ENCODE results near the gene SLC9A2. TPM values are rescaled to one million over a fixed set of nuclear protein-coding genes. Genes with fewer than 3 reads are reported as not detected.

Gene SLC9A2
- total and polyA plus RNA-seq, 10 of the 15 experiments (the other 5 are each of a cell fraction or from before 2014, with no cell fraction given), result 0.13 to 1.2 (median 0.79) TPM

DNA sequence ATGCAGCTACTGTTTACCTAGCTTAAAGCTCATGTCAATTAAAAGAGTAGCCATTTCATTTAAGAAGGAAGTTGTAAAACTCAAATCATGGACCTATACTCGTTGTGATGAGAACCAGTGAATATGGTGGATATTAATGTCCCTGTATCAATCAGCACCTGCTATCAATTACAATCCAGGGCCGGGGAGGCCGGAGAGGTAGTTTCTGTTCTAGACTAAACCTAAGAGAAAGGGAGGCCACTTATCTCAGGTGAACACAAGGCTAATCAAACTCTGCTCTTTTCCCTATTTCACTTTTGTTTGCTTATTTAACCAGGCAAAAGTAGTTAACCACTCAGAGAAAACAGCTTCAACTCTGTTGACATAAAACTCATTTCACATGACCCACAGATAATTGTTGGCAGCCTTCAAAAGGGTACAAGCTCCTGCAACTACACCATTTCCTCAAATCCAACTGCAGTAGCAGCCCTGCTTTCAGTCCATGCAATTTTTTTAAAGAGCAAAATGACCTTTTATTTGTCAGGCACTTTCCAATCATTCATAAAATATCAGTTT, 27.8 kb upstream of the SLC9A2 start:
- intact Hi-C loops (cut with micrococcal nuclease; ENCODE audit: unreplicated experiment), result loop anchor here (1.0 kb wide), 1 partner anchor 118 kb away; the partner anchor contains the start of gene SLC9A4
- no TSS peak for BruUV-seq (replicated peaks)
- TF ChIP-seq DPF2 (IDR thresholded peaks at IDR 0.05) (no peak), ZSCAN29 (IDR thresholded peaks at IDR 0.05) (no peak), CHD1 (IDR thresholded peaks at IDR 0.05; ENCODE audit: low read depth, low read length) (no peak), NR2C2 (IDR thresholded peaks at IDR 0.05; ENCODE audit: borderline replicate concordance, control insufficient read depth, insufficient read length, low read depth) (no peak), SMARCA5 (IDR thresholded peaks at IDR 0.05) (no peak), IRF4 (IDR thresholded peaks at IDR 0.05; ENCODE audit: low read depth, low read length) (no peak), SMAD1 (IDR thresholded peaks at IDR 0.05; ENCODE audit: low read depth, partially characterized antibody) (no peak), ZNF274 (IDR thresholded peaks at IDR 0.05; ENCODE audit: insufficient read depth, insufficient read length) (no peak), SIX5 (IDR thresholded peaks at IDR 0.05; ENCODE audit: low read depth, low read length, severe bottlenecking) (no peak), ZNF622 (IDR thresholded peaks at IDR 0.05) (no peak), GABPA (IDR thresholded peaks at IDR 0.05; ENCODE audit: low read depth) (no peak)
- TF ChIP-seq, protein P1, sequence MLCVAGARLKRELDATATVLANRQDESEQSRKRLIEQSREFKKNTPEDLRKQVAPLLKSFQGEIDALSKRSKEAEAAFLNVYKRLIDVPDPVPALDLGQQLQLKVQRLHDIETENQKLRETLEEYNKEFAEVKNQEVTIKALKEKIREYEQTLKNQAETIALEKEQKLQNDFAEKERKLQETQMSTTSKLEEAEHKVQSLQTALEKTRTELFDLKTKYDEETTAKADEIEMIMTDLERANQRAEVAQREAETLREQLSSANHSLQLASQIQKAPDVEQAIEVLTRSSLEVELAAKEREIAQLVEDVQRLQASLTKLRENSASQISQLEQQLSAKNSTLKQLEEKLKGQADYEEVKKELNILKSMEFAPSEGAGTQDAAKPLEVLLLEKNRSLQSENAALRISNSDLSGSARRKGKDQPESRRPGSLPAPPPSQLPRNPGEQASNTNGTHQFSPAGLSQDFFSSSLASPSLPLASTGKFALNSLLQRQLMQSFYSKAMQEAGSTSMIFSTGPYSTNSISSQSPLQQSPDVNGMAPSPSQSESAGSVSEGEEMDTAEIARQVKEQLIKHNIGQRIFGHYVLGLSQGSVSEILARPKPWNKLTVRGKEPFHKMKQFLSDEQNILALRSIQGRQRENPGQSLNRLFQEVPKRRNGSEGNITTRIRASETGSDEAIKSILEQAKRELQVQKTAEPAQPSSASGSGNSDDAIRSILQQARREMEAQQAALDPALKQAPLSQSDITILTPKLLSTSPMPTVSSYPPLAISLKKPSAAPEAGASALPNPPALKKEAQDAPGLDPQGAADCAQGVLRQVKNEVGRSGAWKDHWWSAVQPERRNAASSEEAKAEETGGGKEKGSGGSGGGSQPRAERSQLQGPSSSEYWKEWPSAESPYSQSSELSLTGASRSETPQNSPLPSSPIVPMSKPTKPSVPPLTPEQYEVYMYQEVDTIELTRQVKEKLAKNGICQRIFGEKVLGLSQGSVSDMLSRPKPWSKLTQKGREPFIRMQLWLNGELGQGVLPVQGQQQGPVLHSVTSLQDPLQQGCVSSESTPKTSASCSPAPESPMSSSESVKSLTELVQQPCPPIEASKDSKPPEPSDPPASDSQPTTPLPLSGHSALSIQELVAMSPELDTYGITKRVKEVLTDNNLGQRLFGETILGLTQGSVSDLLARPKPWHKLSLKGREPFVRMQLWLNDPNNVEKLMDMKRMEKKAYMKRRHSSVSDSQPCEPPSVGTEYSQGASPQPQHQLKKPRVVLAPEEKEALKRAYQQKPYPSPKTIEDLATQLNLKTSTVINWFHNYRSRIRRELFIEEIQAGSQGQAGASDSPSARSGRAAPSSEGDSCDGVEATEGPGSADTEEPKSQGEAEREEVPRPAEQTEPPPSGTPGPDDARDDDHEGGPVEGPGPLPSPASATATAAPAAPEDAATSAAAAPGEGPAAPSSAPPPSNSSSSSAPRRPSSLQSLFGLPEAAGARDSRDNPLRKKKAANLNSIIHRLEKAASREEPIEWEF (IDR thresholded peaks at IDR 0.05; ENCODE audit: insufficient replicate concordance, low read depth, low read length), result no peak
- TF ChIP-seq, protein P2, sequence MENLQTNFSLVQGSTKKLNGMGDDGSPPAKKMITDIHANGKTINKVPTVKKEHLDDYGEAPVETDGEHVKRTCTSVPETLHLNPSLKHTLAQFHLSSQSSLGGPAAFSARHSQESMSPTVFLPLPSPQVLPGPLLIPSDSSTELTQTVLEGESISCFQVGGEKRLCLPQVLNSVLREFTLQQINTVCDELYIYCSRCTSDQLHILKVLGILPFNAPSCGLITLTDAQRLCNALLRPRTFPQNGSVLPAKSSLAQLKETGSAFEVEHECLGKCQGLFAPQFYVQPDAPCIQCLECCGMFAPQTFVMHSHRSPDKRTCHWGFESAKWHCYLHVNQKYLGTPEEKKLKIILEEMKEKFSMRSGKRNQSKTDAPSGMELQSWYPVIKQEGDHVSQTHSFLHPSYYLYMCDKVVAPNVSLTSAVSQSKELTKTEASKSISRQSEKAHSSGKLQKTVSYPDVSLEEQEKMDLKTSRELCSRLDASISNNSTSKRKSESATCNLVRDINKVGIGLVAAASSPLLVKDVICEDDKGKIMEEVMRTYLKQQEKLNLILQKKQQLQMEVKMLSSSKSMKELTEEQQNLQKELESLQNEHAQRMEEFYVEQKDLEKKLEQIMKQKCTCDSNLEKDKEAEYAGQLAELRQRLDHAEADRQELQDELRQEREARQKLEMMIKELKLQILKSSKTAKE (IDR thresholded peaks at IDR 0.05; ENCODE audit: low read depth, poor library complexity, severe bottlenecking), result no peak
- TF ChIP-seq, protein P3, sequence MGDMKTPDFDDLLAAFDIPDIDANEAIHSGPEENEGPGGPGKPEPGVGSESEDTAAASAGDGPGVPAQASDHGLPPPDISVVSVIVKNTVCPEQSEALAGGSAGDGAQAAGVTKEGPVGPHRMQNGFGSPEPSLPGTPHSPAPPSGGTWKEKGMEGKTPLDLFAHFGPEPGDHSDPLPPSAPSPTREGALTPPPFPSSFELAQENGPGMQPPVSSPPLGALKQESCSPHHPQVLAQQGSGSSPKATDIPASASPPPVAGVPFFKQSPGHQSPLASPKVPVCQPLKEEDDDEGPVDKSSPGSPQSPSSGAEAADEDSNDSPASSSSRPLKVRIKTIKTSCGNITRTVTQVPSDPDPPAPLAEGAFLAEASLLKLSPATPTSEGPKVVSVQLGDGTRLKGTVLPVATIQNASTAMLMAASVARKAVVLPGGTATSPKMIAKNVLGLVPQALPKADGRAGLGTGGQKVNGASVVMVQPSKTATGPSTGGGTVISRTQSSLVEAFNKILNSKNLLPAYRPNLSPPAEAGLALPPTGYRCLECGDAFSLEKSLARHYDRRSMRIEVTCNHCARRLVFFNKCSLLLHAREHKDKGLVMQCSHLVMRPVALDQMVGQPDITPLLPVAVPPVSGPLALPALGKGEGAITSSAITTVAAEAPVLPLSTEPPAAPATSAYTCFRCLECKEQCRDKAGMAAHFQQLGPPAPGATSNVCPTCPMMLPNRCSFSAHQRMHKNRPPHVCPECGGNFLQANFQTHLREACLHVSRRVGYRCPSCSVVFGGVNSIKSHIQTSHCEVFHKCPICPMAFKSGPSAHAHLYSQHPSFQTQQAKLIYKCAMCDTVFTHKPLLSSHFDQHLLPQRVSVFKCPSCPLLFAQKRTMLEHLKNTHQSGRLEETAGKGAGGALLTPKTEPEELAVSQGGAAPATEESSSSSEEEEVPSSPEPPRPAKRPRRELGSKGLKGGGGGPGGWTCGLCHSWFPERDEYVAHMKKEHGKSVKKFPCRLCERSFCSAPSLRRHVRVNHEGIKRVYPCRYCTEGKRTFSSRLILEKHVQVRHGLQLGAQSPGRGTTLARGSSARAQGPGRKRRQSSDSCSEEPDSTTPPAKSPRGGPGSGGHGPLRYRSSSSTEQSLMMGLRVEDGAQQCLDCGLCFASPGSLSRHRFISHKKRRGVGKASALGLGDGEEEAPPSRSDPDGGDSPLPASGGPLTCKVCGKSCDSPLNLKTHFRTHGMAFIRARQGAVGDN (IDR thresholded peaks at IDR 0.05), result no peak

More for the DNA sequence above, 27.8 kb upstream of the SLC9A2 start:
- SMC1A ChIA-PET (ENCODE audit: uncharacterized antibody, unreplicated experiment), result interaction anchor here (1.2 to 1.4 kb wide), 2 partner anchors 25 to 118 kb away, joined by 3 read pairs; partner anchors contain the start of gene SLC9A4
- RAD21 ChIA-PET (ENCODE audit: unreplicated experiment), result no interaction called here
- ATAC-seq (no peak), DNase-seq (ENCODE audit: low read depth, low spot score) (no peak), FAIRE-seq (no peak)
- Histone ChIP-seq H3K27me3 (replicated peaks in 1 of 2; ENCODE audit: control insufficient read depth in 2 of 2, insufficient read depth in 2 of 2, low read length in 1 of 2) (no peaks in the 10 kb centered on the region), H4K20me1 (ENCODE audit: control insufficient read depth, insufficient read depth) (no peaks in the 10 kb centered on the region), H3K4me1 (ENCODE audit: control insufficient read depth, insufficient read depth, low read length) (no peaks in the 10 kb centered on the region), H3K79me2 (ENCODE audit: control insufficient read depth, insufficient read depth, low read length) (no peaks in the 10 kb centered on the region), H3K9ac (ENCODE audit: control insufficient read depth, insufficient read depth, low read length) (no peak overlapping the region), H3K36me3 (ENCODE audit: control insufficient read depth in 2 of 2, insufficient read depth in 2 of 2, low read length in 1 of 2) (no peaks in the 10 kb centered on the region), H3K9me3 (replicated peaks; ENCODE audit: control insufficient read depth, insufficient read depth, low read length) (no peaks in the 10 kb centered on the region), H3K4me3 (no peak overlapping the region), H2AFZ (ENCODE audit: control insufficient read depth, low read depth, low read length) (no peak overlapping the region), H3K4me2 (ENCODE audit: control insufficient read depth, insufficient read depth) (no peak overlapping the region), H3K27ac (ENCODE audit: control insufficient read depth, insufficient read depth) (no peak overlapping the region)
- in situ Hi-C loops (cut with MboI), result no loop called here
- 6% methylated on average over 3 of the region's 3 CpGs for WGBS (ENCODE audit: insufficient coverage, insufficient replicate concordance, low lambda C conversion rate, missing lambda C conversion rate)
- CTCF ChIA-PET, result interaction anchor here (1.6 to 2.7 kb wide), 2 partner anchors 24 to 74 kb away, joined by 3 to 7 read pairs; no protein-coding TSS in a partner anchor
- POLR2A ChIA-PET, result no interaction called here

Data from GM12878 (cell line).